ENCODE data around the gene SETBP1.

The SETBP1 gene

DNA sequence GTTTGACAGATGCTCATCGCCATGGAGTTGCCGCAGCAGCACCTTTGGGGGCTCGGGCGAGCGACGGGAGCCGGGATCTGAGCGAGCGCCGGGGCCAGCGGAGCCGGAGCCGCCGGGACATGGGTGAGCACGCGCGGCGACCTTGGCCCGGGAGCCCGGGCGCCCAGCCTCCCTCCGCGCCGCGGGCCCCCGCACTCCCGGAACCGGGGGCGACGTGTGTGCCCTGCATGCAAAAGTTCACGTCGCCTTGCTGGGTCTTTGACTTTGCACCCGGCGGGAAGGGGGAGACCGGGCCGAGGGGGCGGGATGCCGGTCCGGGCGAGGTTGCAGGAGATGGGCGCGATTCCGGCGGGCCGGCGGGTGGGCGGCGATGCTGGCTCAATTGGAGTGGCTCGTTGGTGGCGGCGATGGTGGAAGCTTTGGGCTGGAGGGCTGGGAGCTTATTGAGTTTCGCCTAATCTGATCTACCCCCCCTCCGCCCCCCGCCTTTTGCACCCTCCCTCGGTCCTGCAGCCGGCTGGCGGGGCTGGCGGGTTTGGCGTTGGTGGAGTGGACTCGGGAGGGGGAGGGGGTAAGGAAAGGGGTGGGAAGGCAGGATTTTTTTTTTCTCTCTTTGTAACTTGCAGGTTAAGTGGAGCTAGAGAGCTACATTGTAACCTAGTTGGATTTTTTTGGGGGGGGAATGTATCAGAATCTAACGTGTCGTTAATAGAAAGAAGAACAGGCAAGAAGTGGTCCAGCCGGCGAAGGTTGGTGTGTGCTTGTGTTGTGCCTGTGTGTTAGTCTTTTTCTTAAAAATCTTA is at the start of gene SETBP1:
TSS of gene SETBP1 (plus strand) at position 616 of the 803 bp plus-strand sequence. CDS start 20,459 bp downstream, outside the sequence.
- DNase-seq, result peak; percentile 27

DNA sequence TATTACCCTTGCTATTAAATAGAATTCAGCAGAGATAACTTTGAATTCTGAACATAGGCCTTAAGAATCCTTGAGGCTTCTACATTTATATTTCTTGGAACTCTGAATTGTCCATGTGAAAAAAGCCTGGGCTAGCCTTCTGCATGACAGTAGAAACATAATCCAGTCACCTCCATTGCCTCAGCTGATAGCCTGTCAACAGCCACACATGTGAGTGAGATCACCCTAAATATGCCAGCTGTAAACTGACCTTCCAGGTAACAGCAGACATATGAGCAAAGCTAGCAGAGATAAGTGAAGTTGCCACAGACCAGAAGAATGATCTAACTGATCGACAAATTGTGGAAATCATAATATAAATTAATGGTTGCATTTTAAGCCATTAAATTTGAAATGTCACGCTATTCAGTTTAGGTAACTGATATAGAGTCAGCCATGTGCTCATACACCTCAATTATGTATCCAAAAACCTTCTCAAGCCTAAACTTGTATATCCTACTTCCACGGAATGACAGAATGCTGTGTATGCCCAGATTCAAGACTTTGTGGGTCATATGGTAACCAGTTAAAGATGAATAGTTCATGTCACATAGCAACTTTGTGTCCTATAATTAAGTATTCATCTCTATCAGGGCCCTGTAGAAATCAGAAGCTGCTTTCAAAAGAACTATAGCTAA is 48.1 kb upstream of the SETBP1 start:
- no peak for DNase-seq

DNA sequence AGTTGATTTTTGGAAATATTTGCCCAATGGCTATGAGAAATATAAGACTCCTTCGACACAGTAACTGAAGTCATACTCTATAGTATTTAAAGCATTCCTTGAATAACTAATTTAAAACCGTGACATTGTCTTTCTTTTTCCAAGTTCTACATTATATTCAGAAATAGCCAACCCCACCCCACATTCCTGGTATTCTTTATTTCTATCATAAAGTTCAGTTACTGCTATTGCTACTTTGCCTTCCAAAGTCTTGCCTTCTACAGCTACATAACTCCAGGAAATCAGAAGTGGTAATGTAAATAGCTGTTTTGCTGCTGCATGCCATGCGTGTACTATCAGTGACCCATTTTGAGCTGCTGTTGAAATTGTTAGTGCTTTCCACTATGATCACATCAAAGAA is 45.1 kb upstream of the SETBP1 start:
- no peak for DNase-seq

DNA sequence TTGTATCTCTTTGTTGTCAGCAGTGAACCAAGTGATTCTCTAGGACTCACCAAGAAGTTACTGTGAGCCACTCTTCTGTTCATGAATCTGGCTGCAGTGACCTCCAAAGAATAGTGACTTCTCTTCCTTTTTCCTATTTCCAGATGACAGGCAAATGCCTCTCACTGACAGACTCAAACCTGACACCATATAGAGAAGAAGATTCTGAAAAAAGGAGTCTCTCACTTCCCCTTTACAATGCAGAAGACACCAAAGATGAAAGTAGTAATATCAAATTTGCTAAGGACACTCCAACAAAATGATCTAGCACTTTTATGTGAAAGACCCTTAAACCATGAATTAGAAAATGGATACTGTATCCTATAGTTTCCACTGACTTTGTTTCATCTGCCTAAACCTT is 44.4 kb upstream of the SETBP1 start:
- DNase-seq, result no peak

DNA sequence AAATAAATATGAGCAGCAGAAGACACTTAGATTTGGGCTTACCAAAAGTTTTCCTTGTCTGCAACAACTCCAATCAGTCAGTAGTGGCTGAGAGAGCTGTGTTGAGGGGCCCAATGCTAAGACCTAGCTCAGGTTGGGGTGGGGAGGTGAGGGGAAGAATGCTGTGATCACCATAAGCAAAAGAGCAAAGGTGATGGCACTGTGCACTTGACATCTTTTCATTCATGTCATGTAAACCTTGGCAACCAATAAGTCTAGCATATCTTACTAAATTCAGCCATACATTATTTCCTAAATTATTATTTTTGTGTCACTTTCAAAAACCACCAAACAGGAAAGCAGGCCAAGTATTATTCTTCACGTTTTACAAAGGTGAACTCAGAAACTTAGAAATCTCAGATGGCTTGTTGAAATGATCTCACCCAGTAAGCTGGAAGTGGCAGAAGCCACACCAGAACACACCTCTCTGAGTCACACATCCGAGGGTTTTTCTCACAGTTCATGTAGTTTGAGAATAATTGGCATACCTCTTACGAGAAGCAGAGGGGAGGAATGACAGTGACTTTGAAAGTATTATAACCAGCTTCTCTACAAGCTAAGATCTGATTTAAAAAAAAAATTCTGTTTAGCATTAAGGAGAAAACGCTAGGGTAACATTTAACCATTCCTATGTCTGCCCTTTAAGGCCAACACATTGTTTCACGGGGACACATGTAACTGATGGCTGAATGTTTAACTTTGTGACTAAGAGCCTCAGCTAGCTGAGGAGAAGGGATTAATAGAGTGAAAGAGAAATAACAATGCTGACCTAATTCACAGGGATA is 43.3 kb upstream of the SETBP1 start:
- no peak for DNase-seq

DNA sequence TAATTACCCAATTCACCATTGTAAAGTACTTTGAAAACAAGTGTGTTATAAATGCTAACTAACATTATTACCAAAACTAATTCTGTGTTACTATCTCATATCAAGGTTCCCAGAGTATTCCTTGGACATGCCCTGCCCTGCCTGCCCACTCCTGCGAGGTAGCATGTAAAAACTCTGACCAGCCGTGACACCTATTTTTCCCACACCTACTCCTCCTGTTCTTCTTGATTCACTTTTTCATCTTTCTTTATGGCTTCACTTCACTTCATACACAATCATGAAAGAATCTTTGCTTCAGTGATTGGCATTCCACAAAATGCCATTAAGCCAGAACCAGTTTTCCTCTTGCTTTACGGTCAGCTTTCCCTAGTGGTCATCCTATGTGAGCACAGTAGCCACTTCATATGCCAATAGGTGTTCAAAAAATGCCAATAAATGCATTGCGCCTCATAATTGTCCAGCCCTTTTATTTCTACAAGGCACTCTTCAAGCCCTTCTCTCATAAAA is 42.6 kb upstream of the SETBP1 start:
- no peak for DNase-seq

DNA sequence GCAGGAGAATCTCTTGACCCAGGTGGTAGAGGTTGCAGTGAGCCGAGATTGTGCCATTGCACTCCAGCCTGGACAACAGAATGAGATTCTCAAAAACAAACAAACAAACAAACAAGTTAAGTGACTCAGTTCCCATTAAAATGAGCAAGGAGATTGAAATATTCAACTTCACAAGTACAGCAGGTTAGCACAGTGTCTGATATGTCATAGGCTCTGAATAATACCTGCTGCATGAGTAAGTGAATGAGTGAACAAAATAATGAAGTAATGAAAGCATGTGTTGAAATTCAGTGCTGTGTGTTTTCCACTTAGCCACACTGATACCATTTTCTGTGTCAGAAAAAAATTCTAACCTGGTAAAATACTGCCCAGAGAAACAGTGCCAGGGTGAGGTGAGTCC is 41.9 kb upstream of the SETBP1 start:
- no peak for DNase-seq

DNA sequence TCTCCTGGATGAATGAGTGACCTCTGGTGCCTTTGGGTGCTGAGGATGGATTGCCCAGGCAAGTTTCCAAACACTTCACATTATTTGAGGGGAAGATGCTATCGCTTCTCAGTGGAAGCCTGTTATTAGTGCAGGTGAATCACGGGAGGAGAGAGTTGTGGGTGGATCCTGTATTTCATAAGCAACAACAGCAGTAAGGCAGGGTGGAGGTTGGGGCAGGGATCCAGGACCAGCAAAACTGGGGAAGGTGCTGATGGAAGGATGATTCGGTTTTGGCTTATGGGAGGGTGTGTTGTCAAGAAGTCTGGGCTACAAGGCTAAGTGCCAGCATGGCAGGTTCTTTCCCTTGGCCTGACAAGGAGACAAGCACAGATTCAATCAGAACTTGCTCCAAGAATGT is 37.7 kb upstream of the SETBP1 start:
- no peak for DNase-seq

DNA sequence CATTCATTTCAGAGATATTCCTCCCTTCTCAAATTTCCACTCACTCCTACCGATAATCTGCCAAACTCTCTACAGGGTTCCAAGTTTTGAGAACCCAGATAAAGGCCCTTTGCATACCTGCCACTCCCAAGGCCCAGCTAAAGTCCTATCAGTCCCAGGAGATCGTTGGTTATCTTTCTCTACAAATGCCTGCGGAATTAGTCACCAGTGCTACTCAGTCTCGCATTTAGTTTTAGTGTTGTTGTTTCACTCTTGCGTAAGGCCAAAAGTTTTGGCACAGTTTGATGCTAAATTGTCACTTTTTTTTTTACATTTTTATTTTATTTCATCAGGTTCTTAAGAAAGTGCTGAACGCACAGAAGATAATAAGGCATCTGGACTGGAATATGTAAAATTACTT is 29.2 kb upstream of the SETBP1 start:
- no peak for DNase-seq

DNA sequence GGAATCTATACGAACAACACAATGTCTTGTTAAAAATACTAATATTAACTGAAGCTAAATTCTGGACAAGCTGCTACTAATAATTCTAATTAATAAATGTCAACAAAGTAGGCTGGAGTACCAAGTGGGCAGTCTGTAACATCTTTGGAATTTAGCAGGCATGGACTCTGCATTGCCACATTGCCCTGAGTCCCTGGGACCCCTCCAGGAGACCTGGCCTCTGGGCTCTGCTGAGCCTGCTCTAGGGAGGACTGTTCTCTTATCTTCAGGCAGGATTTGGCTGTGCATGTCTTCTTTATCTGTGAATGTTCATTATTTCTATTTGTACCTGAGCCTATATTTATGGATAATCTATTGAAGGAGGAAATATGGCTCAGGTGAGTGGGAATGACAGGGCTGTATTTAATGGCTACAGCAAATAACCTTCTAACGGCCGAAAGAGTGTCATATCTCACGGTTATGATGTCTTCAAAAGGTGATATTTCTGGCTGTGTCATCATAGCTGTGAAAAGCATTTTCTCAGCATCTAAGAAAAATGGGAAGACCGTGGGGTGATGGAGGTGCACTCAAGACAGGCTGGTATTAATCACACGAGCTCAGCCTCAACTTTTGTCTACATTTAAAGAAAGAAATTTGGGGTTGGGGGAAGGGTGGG is 28.6 kb upstream of the SETBP1 start:
- DNase-seq, result no peak

DNA sequence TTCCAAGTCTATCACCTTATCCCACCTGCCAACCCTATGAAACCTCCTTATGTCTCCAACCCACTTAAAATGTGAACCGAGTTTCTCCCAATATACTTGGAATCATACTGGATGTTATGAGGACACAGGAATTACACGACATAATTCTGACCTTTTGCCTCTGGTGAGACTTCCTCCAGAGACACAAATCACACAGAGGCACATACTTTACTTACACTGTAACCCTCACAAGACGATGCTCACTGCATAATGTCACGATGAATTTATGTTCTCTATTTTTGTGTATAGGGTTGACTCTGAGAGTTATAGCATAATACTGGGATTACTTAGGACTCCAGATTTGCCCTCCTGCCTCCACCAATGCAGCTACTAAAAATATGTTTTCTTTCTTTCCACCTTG is 28.0 kb upstream of the SETBP1 start:
- DNase-seq, result no peak

DNA sequence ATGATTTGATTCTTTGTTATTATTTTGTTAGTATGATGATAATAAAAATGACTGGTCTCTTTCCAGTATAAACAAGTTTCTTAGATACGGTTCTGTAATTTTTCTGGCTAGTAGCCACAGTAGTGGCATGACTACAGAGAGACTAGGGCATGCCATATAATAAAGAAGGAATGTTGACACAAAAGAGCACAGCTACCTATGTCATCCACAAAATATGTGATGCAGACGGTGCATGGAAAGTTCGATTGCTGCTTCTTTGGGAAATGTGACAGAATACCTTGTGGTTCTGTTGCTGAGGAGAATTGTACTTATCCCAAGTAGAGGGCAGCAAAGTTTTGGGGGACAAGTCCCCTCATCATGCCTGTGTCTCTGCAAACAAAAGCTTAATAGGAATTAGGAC is 26.1 kb upstream of the SETBP1 start:
- no peak for DNase-seq

DNA sequence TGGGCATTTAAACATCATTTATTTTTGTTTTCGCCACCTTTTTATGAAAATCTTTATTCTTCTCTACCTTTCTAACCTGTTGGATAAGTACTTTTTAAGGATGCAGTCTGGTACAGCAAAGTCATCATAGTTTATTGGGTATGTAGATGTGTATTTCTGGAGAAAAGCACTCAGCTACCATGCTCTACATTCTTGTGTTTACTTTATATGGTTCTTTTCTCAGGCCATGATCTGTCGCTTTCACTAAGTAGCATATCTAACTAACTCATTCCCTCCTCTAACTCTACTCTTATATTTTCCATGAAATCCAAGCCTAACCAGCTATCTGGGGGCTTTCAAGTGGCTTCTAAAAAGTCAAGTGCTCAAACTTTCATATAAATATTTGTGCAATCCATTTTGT is 25.3 kb upstream of the SETBP1 start:
- no peak for DNase-seq

DNA sequence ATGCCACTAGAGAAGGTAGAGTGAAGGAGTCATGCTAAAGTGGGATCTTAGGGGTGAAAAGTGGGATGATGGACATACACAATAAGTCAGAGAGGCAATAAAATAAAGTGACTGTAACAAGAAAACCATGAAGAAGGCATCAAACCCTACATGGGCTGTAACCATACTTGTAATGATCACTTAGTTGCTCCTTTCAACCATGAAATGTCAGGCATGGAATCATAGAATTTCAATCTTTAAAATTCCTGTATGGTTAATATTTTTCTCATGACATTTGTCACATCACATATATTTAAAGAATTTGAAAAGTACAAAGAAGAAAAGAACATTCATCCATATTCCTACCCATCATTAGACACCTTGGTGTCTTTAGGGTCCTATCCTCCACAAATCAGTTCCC is 20.9 kb upstream of the SETBP1 start:
- no peak for DNase-seq

DNA sequence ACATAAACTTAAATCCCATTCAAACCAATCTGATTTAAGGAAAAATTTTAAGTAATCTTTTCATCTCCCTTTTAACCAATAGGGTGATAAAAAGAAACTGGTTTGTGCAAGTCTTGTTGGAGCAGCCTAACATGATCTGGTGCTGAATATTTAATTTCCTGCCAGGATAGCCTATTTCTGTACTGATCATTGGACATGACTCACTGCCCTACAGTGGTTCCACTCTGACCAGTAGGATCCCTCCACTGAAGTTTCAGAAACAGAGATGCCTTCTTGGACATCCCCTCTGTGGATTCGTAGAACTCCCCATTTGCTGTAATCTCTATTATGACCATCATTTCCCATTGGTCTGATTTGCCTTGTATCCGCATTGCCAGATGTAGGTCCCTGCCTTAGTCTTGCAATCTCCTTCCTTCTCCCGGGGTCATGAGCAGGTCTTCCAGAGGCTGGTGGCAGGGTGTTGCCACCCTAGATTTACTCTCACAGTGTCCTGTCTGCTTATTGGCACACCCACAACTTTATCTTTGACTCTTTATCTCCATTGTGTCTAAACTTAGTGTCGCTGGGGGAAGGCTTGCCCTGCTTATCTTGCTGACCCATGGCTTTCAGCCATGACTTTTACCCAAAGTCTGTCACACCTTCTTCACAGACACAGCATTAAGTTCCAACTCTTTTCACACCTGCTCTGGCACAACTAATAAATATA is 12.3 kb upstream of the SETBP1 start:
- no peak for DNase-seq

DNA sequence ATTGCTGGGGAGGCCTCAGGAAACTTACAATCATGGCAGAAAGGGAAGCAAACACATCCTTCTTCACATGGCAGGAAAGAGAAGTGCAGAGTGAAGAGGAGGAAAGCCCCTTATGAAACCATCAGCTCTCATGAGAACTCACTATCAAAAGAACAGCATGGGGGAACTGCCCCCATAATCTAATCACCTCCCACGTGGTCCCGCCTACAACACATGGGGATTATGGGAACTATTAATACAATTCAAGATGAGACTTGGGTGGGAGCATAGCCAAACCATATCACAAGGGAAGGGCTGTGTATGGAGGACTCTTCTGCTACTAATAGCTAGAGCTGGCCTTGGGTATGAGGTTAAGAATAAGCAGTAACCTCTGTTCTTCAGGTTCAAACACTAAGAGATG is 8.8 kb upstream of the SETBP1 start:
- no peak for DNase-seq

DNA sequence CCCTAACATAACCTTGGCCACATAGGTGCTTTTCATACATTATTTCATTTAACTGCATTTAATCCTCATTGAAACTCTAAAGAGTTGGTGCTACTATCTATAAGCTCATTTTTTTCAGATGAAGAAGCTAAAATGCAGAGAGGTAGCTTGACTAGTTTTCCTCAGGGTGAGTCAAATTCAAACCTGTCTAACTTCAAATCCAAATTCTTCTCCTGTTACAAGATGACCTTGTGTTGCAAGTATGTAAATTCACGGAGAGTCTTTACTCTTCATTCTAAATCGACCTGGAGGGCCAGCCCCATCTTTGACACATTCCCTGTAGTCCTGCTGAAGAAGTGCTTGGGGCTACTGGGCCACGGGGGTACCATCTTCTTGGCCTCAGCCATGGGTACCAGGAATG is 8.2 kb upstream of the SETBP1 start:
- DNase-seq, result no peak

DNA sequence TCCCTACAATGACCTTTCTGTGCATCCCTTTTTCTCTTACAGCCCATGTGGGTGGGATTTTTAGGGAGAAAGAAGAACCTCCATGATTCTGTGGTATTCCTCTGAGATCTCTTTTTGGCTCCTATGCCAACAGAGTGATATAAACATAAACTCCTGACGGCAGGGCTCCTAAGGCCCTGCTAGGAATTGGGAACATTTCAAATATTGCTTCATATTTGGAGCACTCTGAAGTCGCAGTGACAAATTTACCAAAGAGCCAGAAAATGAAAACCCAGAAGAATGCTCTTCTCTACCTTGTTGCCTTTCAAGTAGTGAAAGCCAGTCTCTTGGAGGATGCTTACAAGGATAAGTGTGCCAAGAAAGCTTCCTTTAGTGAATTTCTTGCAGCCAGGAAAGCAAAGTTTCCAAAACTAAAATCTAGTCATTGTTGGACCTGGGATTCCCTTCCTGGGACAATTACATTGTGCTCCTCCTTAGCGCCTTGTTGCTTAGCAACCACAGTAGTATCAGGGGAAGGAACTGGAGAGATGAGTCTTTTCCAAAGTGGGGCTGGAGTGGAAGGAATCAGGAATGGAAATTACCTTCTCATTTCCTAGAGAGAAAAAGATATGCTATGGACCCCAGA is 7.3 kb upstream of the SETBP1 start:
- DNase-seq, result no peak

DNA sequence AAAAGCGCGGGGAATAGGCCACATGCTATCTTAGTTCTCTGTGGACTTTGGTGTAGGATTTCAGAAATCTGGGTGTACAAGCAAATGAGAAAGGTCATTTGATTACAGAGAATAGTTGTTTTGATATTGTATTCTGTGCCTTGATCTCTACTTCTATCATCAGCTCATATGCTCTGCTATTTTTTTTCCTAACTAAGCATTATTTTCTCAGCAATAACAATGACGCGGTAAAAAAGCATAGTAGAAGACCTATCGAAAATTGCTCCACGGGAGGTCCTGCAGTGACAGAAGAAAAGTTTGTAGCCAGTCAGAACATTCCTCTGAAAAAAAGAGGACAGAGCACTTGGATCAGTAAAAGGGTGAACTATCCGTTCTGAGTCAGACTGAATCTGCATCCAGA is 2.8 kb upstream of the SETBP1 start:
- no peak for DNase-seq

DNA sequence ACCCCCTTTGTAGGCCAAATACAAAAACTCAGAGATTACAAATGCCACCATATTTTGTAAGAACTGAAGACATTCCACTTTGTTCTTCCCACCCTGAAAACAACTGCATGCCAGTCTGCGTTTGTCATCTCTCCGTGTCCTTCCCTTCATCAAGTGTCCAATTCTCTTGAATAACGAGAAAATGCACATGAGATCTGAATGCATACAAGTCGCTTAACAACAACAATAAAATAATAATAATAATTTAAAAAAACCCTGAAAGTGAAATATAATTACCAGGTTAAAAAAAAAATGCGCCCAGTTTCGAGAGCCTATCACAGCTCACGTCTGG is 2.0 kb upstream of the SETBP1 start:
- no peak for DNase-seq

DNA sequence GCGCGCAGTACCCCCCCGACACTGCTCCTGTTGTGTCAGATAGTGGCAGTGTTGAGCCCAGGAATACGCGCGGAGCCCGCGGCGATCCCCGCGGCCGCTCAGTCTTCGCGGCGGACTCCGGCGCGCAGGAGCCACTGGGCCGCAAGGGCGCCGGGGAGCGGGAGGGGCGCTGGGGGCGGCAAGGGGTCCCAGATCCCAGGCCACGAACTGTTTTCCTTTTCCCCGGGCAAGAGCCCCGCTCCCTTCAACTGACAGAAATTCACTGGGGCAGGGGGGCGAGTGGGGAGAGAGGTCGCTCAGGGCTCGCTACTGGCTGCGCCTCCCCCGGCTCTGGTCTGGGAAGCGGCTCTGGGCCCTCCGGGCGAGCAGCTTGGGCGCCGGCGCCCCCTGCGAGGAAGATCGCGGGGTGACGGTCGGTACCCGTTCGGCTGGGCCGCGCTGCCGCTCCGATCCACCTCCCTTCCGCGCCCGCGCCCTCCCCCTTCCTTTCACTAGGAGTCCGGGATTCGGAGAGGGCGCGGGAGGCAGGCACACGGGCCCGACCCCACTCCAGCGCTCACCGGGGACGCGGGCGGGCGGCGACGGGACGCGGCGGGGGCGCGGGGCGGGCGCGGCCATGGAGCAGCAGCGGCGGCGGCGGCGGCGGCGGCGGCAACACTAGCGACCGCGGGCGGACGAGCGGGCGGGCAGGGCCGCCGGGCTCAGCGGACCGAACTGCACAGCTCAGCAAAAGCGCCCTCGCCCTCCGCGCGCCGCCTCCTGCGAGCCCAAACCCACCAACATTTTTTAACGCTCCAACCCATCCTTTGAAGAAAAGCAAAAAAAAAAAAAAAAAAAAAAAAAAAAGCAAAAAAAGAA is 1.4 kb upstream of the SETBP1 start:
- peak; percentile 77 for DNase-seq

Data from stimulated activated CD4-positive, alpha-beta T cell treated with anti-CD3 and anti-CD28 coated beads, Interleukin-4, amount 100 ng/mL, for 24 hours (primary cell).